Keratinocyte (primary cell): ENCODE measurements around the gene NT5DC3.

Source experiments
- EZH2 ChIP-seq: IDR thresholded peaks from one replicate; pipeline ENCODE4 v1.6.1; 2012; ENCODE audit warnings: inconsistent platforms, mild to moderate bottlenecking, low read length, moderate library complexity
- TF ChIP-seq, protein P1 (sequence below), 3 experiments: IDR thresholded peaks in 1 of 3; conservative IDR thresholded peaks in 1 of 3; optimal IDR thresholded peaks in 1 of 3; 2 replicates in 2 of 3; 3 replicates in 1 of 3; pipeline versions ENCODE3 to v1.5.1; 2011; ENCODE audit warnings: low read length in 3 of 3, mild to moderate bottlenecking in 3 of 3, moderate library complexity in 2 of 3, control low read depth in 1 of 3, inconsistent platforms in 1 of 3; ENCODE audit not compliant: insufficient read depth in 2 of 3; ENCODE audit errors: extremely low read depth in 1 of 3

DNA sequence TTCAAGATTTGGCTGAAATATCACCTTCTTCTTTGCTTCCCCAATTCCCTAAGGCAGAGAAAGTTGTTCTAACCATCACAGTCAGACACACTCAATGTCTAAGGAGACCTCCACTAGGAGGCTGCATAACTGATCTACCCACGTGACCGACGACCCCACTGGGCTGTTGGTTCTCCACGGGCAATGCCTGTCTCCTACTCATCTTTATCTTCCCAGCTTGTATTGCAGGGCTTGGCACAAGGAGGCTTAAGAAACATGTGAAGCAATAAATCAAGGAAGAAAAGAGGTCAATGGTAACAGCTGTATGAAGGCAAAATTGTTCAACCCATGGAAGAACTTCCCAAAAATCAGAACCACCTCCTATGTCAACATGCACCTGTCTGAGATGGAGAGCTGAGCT, 27.1 kb downstream of the NT5DC3 start:
- TF ChIP-seq, protein P1, sequence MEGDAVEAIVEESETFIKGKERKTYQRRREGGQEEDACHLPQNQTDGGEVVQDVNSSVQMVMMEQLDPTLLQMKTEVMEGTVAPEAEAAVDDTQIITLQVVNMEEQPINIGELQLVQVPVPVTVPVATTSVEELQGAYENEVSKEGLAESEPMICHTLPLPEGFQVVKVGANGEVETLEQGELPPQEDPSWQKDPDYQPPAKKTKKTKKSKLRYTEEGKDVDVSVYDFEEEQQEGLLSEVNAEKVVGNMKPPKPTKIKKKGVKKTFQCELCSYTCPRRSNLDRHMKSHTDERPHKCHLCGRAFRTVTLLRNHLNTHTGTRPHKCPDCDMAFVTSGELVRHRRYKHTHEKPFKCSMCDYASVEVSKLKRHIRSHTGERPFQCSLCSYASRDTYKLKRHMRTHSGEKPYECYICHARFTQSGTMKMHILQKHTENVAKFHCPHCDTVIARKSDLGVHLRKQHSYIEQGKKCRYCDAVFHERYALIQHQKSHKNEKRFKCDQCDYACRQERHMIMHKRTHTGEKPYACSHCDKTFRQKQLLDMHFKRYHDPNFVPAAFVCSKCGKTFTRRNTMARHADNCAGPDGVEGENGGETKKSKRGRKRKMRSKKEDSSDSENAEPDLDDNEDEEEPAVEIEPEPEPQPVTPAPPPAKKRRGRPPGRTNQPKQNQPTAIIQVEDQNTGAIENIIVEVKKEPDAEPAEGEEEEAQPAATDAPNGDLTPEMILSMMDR (optimal IDR thresholded peaks at IDR 0.05 in 1 of 3, IDR thresholded peaks at IDR 0.05 in 1 of 3, conservative IDR thresholded peaks at IDR 0.05 in 1 of 3; ENCODE audit: extremely low read depth in 1 of 3, insufficient read depth in 2 of 3, low read length in 3 of 3) = no peak
- no peak for TF ChIP-seq EZH2
